ENCODE data around the gene EDRF1. TPM values are rescaled to one million over a fixed set of nuclear protein-coding genes. Genes with fewer than 3 reads are reported as not detected.

Gene EDRF1
- total and polyA plus RNA-seq, 2 experiments from 2014 or later = 25.0 to 48.8 TPM

DNA sequence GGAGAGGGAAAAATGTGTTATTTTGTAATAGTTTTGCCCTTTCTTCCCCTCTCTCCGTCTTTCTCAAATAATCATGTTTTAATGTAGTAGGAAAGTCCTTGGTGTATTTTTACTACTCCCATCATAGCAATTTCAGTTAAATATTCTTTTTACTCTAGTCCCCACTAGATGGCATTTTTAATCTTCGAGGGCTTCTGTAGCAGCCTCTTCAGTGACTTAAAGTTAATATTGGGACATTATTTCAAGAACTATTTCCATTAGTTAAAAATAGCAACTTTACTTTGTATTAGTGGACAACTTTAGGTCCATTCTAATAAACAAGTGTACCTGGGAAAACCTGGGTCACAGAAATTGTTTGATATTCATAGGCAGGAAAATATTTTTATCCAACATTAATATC, 23.0 kb downstream of the EDRF1 start:
- Histone ChIP-seq H3K27me3 (ENCODE audit: insufficient read depth) (no peaks in the 10 kb centered on the region), H3K27ac (ENCODE audit: low read depth) (no peak overlapping the region), H3F3A (replicated peaks; ENCODE audit: low read depth) (no peaks in the 10 kb centered on the region), H3K4me2 (no peak overlapping the region), H3K79me2 (replicated peaks; ENCODE audit: insufficient read depth) (no peaks in the 10 kb centered on the region), H3K9me2 (ENCODE audit: insufficient read depth) (no peaks in the 10 kb centered on the region), H2AFZ (no peak overlapping the region), H3K4me3 (no peak overlapping the region), H4K20me1 (replicated peaks; ENCODE audit: insufficient read depth) (peaks cover 23% of the 10 kb centered on the region), H3K36me3 (ENCODE audit: insufficient read depth) (peaks cover 66% of the 10 kb centered on the region), H3K4me1 (ENCODE audit: insufficient read depth) (no peaks in the 10 kb centered on the region)
- ATAC-seq (no peak), DNase-seq (ENCODE audit: low spot score) (peak; percentile 8)
- Mint-ChIP-seq H3K27me3 (ENCODE audit: insufficient read depth, low read depth, poor library complexity) (no peaks in the 10 kb centered on the region), H3K27ac (no peak overlapping the region), H3K9me3 (no peaks in the 10 kb centered on the region), H3K4me3 (no peak overlapping the region), H3K36me3 (ENCODE audit: low read depth) (peaks cover 80% of the 10 kb centered on the region), H3K4me1 (no peaks in the 10 kb centered on the region)
- TF ChIP-seq, protein P1, sequence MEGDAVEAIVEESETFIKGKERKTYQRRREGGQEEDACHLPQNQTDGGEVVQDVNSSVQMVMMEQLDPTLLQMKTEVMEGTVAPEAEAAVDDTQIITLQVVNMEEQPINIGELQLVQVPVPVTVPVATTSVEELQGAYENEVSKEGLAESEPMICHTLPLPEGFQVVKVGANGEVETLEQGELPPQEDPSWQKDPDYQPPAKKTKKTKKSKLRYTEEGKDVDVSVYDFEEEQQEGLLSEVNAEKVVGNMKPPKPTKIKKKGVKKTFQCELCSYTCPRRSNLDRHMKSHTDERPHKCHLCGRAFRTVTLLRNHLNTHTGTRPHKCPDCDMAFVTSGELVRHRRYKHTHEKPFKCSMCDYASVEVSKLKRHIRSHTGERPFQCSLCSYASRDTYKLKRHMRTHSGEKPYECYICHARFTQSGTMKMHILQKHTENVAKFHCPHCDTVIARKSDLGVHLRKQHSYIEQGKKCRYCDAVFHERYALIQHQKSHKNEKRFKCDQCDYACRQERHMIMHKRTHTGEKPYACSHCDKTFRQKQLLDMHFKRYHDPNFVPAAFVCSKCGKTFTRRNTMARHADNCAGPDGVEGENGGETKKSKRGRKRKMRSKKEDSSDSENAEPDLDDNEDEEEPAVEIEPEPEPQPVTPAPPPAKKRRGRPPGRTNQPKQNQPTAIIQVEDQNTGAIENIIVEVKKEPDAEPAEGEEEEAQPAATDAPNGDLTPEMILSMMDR (conservative IDR thresholded peaks at IDR 0.05; ENCODE audit: low read depth in 2 of 2) = 0 out of 4 replicates have a peak, but pooled peaks of 1 of the 2 experiments have one; percentile 19
- TF ChIP-seq JUNB (IDR thresholded peaks at IDR 0.05; ENCODE audit: unreplicated experiment) (no peak), EZH2 (IDR thresholded peaks at IDR 0.05; ENCODE audit: low read depth, unreplicated experiment) (no peak), EZH2phosphoT487 (IDR thresholded peaks at IDR 0.05; ENCODE audit: unreplicated experiment) (no peak)

DNA sequence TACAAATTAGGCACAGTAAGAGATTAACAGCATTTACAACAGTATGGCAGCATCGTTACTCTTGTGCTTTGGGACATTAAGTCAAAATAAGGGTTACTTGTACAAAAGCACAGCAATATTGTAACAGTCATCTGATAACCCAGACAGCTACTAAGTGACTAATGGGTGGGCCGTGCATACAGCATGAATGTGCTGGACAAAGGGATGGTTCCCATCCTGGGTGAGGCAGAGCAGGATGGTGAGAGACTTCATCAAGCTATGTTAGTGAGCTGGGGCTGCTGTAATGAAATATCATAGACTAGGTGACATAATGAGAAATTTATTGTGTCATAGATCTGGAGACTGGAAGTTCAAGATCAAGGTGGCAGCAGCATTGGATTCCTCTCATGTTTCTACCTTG, 25.4 kb downstream of the EDRF1 start:
- Histone ChIP-seq H3K4me2 (no peak overlapping the region), H3K4me3 (no peak overlapping the region), H3K27me3 (ENCODE audit: insufficient read depth) (no peaks in the 10 kb centered on the region), H4K20me1 (replicated peaks; ENCODE audit: insufficient read depth) (peaks cover 19% of the 10 kb centered on the region; the same call in 1 of the 2 replicates), H3F3A (replicated peaks; ENCODE audit: low read depth) (no peaks in the 10 kb centered on the region), H3K9me2 (ENCODE audit: insufficient read depth) (no peaks in the 10 kb centered on the region), H2AFZ (no peak overlapping the region), H3K79me2 (replicated peaks; ENCODE audit: insufficient read depth) (no peaks in the 10 kb centered on the region), H3K36me3 (ENCODE audit: insufficient read depth) (peaks cover 59% of the 10 kb centered on the region), H3K4me1 (ENCODE audit: insufficient read depth) (no peaks in the 10 kb centered on the region), H3K27ac (ENCODE audit: low read depth) (no peak overlapping the region)
- H3K4me3 Mint-ChIP-seq = no peak overlapping the region
- H3K4me1 Mint-ChIP-seq = no peaks in the 10 kb centered on the region
- no peaks in the 10 kb centered on the region for H3K9me3 Mint-ChIP-seq
- peaks cover under 1% of the 10 kb centered on the region for H3K27me3 Mint-ChIP-seq (ENCODE audit: insufficient read depth, low read depth, poor library complexity)
- DNase-seq (ENCODE audit: low spot score) (no peak), ATAC-seq (no peak)
- H3K27ac Mint-ChIP-seq = no peak overlapping the region
- H3K36me3 Mint-ChIP-seq (ENCODE audit: low read depth) = peaks cover 77% of the 10 kb centered on the region
- TF ChIP-seq, protein P1 (conservative IDR thresholded peaks at IDR 0.05; ENCODE audit: low read depth in 2 of 2) = no peak
- TF ChIP-seq ZNF114 (CRISPR knock-in tag; IDR thresholded peaks at IDR 0.05) = no peak
- no peak for TF ChIP-seq EZH2 (IDR thresholded peaks at IDR 0.05; ENCODE audit: low read depth, unreplicated experiment)
- no peak for TF ChIP-seq JUNB (IDR thresholded peaks at IDR 0.05; ENCODE audit: unreplicated experiment)
- no peak for TF ChIP-seq STAT1 (IDR thresholded peaks at IDR 0.05; ENCODE audit: unreplicated experiment)
- TF ChIP-seq, protein P2, sequence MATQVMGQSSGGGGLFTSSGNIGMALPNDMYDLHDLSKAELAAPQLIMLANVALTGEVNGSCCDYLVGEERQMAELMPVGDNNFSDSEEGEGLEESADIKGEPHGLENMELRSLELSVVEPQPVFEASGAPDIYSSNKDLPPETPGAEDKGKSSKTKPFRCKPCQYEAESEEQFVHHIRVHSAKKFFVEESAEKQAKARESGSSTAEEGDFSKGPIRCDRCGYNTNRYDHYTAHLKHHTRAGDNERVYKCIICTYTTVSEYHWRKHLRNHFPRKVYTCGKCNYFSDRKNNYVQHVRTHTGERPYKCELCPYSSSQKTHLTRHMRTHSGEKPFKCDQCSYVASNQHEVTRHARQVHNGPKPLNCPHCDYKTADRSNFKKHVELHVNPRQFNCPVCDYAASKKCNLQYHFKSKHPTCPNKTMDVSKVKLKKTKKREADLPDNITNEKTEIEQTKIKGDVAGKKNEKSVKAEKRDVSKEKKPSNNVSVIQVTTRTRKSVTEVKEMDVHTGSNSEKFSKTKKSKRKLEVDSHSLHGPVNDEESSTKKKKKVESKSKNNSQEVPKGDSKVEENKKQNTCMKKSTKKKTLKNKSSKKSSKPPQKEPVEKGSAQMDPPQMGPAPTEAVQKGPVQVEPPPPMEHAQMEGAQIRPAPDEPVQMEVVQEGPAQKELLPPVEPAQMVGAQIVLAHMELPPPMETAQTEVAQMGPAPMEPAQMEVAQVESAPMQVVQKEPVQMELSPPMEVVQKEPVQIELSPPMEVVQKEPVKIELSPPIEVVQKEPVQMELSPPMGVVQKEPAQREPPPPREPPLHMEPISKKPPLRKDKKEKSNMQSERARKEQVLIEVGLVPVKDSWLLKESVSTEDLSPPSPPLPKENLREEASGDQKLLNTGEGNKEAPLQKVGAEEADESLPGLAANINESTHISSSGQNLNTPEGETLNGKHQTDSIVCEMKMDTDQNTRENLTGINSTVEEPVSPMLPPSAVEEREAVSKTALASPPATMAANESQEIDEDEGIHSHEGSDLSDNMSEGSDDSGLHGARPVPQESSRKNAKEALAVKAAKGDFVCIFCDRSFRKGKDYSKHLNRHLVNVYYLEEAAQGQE (IDR thresholded peaks at IDR 0.05; ENCODE audit: unreplicated experiment) = no peak
- TF ChIP-seq NANOG (IDR thresholded peaks at IDR 0.05; ENCODE audit: borderline replicate concordance) = no peak
- no peak for TF ChIP-seq POLR2AphosphoS5 (IDR thresholded peaks at IDR 0.05; ENCODE audit: low read depth)
- TF ChIP-seq, protein P3, sequence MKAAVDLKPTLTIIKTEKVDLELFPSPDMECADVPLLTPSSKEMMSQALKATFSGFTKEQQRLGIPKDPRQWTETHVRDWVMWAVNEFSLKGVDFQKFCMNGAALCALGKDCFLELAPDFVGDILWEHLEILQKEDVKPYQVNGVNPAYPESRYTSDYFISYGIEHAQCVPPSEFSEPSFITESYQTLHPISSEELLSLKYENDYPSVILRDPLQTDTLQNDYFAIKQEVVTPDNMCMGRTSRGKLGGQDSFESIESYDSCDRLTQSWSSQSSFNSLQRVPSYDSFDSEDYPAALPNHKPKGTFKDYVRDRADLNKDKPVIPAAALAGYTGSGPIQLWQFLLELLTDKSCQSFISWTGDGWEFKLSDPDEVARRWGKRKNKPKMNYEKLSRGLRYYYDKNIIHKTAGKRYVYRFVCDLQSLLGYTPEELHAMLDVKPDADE (IDR thresholded peaks at IDR 0.05) = no peak

Measured in GM23338 (cell line).